Common myeloid progenitor, CD34-positive (primary cell): ENCODE measurements around the gene GPR18.

ENCODE experiments used
- CTCF ChIA-PET: fragments of 350-600 bp; sonication (Branson Sonifier 250); formaldehyde crosslinking; loops from one replicate; lab custom pipeline; 2021; ENCODE audit warnings: antibody characterized with exemption; lab: Charles Lee
- POLR2A ChIA-PET: fragments of 350-600 bp; sonication (Branson Sonifier 250); formaldehyde crosslinking; loops from one replicate; lab custom pipeline; 2021; ENCODE audit warnings: antibody characterized with exemption; lab: Charles Lee
- DNase-seq, 3 donors: peaks; one replicate each; pipeline versions ENCODE4 v3.0.0 to v3.0.0-alpha.2; 2013
- H3K27ac ChIP-seq, 2 experiments: 1 replicate in 1 of 2; 2 replicates in 1 of 2; pipeline ENCODE4 v1.7.0; 2013; ENCODE audit warnings: inconsistent platforms in 2 of 2, low read length in 2 of 2, mild to moderate bottlenecking in 2 of 2, low read depth in 1 of 2, moderate library complexity in 1 of 2; ENCODE audit not compliant: severe bottlenecking in 2 of 2, insufficient read depth in 1 of 2, poor library complexity in 1 of 2
- H3K27me3 ChIP-seq, 5 experiments: replicated peaks in 2 of 5; 1 replicate in 3 of 5; 2 replicates in 2 of 5; pipeline versions ENCODE4 v1.6.1 to v1.7.0; 2013; ENCODE audit warnings: low read length in 4 of 5, mild to moderate bottlenecking in 2 of 5, moderate library complexity in 2 of 5, inconsistent platforms in 1 of 5; ENCODE audit not compliant: insufficient read depth in 5 of 5, control insufficient read depth in 4 of 5
- H3K36me3 ChIP-seq, 4 experiments: 1 replicate in 2 of 4; 2 replicates in 2 of 4; pipeline versions ENCODE4 v1.6.1 to v1.7.0; 2013; ENCODE audit warnings: low read length in 3 of 4, control low read depth in 1 of 4, mild to moderate bottlenecking in 1 of 4; ENCODE audit not compliant: control insufficient read depth in 4 of 4, insufficient read depth in 4 of 4
- H3K4me1 ChIP-seq, 4 experiments: 1 replicate in 3 of 4; 2 replicates in 1 of 4; pipeline versions ENCODE4 v1.6.1 to v1.7.1; 2013; ENCODE audit warnings: low read length in 3 of 4, mild to moderate bottlenecking in 3 of 4, control low read depth in 1 of 4, inconsistent platforms in 1 of 4, moderate library complexity in 1 of 4; ENCODE audit not compliant: control insufficient read depth in 4 of 4, insufficient read depth in 4 of 4; ENCODE audit errors: control extremely low read depth in 1 of 4
- H3K4me3 ChIP-seq, 7 experiments: 1 replicate in 4 of 7; 2 replicates in 3 of 7; pipeline versions ENCODE4 v1.5.1 to v1.7.0; 2013; ENCODE audit warnings: mild to moderate bottlenecking in 7 of 7, low read length in 6 of 7, moderate library complexity in 6 of 7, inconsistent platforms in 2 of 7, low read depth in 2 of 7, control low read depth in 1 of 7; ENCODE audit not compliant: insufficient read depth in 4 of 7, control insufficient read depth in 1 of 7; ENCODE audit errors: extremely low read depth in 1 of 7
- H3K9me3 ChIP-seq, 5 experiments: 1 replicate in 4 of 5; 2 replicates in 1 of 5; pipeline versions ENCODE4 v1.6.1 to v1.7.1; 2013; ENCODE audit warnings: low read length in 4 of 5, mild to moderate bottlenecking in 2 of 5, inconsistent platforms in 1 of 5, low read depth in 1 of 5, moderate library complexity in 1 of 5; ENCODE audit not compliant: control insufficient read depth in 4 of 5, insufficient read depth in 2 of 5; ENCODE audit errors: control extremely low read depth in 1 of 5
- WGBS: methylation state at CpG from one replicate; pipeline ENCODE4 v1.1.5; 2013; ENCODE audit not compliant: insufficient coverage; 5-methylcytosine and 5-hydroxymethylcytosine counted together

GPR18 gene

DNA sequence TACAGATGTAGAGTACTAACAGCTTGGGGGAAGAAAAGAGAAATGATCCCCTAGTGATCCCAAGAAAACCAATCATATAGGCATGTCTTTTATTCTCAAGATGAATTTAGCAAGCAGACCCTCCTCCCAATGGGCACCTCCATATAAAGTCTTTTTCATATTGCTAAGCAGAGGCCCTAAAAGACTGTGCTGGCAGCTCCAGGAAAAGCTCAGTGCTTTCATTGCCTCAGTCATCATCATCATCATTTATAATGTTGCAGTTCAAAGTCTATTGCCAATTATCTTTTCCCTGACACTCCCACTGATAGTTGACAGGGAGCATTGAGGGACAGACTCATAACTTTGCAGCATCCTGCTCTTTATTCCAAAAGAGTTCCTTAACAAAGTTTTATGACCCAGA lies 36.0 kb upstream of the GPR18 start:
- no peaks in the 10 kb centered on the region for H3K9me3 ChIP-seq
- DNase-seq, result no peak
- no peaks in the 10 kb centered on the region for H3K27me3 ChIP-seq
- CTCF ChIA-PET, result interaction anchor here (1.2 to 3.1 kb wide), 4 partner anchors 14 to 118 kb away, joined by 3 to 13 read pairs (median 6); partner anchors contain the start of gene GPR183
- peaks cover 12 to 29% (median 17%) of the 10 kb centered on the region in 4 experiments for H3K36me3 ChIP-seq
- H3K4me1 ChIP-seq, result peaks cover 0 to 20% (median 9%) of the 10 kb centered on the region in 4 experiments
- no peak overlapping the region for H3K27ac ChIP-seq
- no peak overlapping the region for H3K4me3 ChIP-seq
- POLR2A ChIA-PET, result no interaction called here

DNA sequence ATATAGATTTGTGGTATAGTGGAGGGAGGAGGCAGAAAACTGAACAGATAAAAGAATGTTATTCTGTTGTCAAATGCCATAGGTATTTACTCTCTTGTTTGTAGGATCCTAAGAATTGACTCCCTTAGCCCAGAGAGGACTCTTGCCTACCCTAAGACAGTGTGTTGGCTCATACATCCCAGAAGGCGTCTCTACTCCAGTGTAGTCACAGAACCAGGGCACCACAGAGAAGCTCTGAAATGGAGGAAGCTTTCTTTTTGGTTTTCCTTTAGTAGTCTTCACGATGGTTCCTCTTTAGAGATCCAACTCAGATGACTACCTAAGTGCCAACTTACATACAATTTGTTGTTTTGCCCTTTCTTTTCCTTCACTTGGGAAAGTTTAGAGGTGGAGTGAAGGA lies 35.0 kb upstream of the GPR18 start:
- Histone ChIP-seq H3K4me1 (peaks cover 3 to 28% (median 13%) of the 10 kb centered on the region in 4 experiments), H3K36me3 (peaks cover 12 to 29% (median 17%) of the 10 kb centered on the region in 4 experiments), H3K27ac (peak overlapping the region in 1 of 2 experiments; percentile 27), H3K9me3 (no peaks in the 10 kb centered on the region), H3K4me3 (no peak overlapping the region), H3K27me3 (no peaks in the 10 kb centered on the region)
- CTCF ChIA-PET, result interaction anchor here (1.0 to 3.1 kb wide), 7 partner anchors 8 to 59 kb away, joined by 3 to 13 read pairs (median 4); partner anchors contain the start of gene GPR183
- POLR2A ChIA-PET, result no interaction called here
- DNase-seq, result peak in 2 of 3 donors; percentile 44 to 46
- no CpG with 5 or more reads among the region's 2 CpGs for WGBS

- ChIA-PET POLR2A (no interaction called here), CTCF (no interaction called here)
- no peaks in the 10 kb centered on the region for H3K27me3 ChIP-seq
- H3K4me3 ChIP-seq, result no peak overlapping the region
- H3K36me3 ChIP-seq, result peaks cover 11 to 31% (median 18%) of the 10 kb centered on the region in 4 experiments
- 100% methylated on average over 3 of the region's 3 CpGs for WGBS
- no peak for DNase-seq
- H3K4me1 ChIP-seq, result peaks cover 4 to 39% (median 11%) of the 10 kb centered on the region in 4 experiments
- no peaks in the 10 kb centered on the region for H3K9me3 ChIP-seq
- no peak overlapping the region for H3K27ac ChIP-seq
These were observed 32.7 kb upstream of the GPR18 start for GRCh38 chr13:99290894-99291293.

DNA sequence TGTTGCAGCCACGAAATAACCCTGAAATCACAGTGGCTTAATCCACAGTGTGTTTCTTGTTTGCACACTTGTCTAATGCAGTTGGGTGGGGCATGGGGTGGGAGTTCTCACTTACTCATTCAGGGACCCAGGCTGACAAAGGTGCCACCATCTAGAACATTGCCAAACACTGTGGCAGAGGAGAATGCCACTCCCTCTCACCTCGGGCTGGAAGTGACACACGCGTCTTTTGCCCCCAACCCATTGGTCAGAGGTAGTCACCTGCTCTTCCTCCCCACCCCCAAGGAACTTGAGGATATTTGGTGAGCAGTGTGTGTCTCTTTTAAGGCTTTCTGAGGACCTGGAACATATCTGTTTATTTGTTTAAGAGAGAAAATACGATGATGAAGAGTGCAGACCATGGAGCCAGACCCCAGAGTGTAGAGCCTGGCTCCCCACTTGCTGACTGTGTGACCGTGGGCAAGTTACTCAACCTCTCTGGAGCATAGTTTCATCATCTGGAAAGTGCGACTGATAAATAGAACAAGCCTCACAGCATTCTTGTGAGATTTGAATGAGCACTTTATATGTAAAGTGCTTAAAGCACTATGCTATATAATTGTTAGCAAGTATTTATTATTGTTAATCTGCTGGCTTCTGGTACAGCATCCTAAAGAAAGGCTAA lies 31.6 kb upstream of the GPR18 start:
- H3K9me3 ChIP-seq, result no peaks in the 10 kb centered on the region
- H3K36me3 ChIP-seq, result peaks cover 5 to 20% (median 13%) of the 10 kb centered on the region in 4 experiments
- H3K4me1 ChIP-seq, result peaks cover 4 to 46% (median 13%) of the 10 kb centered on the region in 4 experiments
- no peaks in the 10 kb centered on the region for H3K27me3 ChIP-seq
- 100% methylated on average over 4 of the region's 7 CpGs for WGBS
- H3K27ac ChIP-seq, result no peak overlapping the region
- POLR2A ChIA-PET, result no interaction called here
- no peak for DNase-seq
- CTCF ChIA-PET, result interaction anchor here (1.4 kb wide), 2 partner anchors 10 to 144 kb away, joined by 3 to 5 read pairs; no protein-coding TSS in a partner anchor
- no peak overlapping the region for H3K4me3 ChIP-seq

- no peak overlapping the region for H3K4me3 ChIP-seq
- H3K9me3 ChIP-seq, result no peaks in the 10 kb centered on the region
- H3K36me3 ChIP-seq, result peaks cover 5 to 19% (median 13%) of the 10 kb centered on the region in 4 experiments
- CTCF ChIA-PET, result interaction anchor here (1.0 to 1.4 kb wide), 3 partner anchors 11 to 145 kb away, joined by 3 to 5 read pairs (median 4); no protein-coding TSS in a partner anchor
- H3K27me3 ChIP-seq, result no peaks in the 10 kb centered on the region
- no peak overlapping the region for H3K27ac ChIP-seq
- H3K4me1 ChIP-seq, result peaks cover 4 to 50% (median 15%) of the 10 kb centered on the region in 4 experiments
- no peak for DNase-seq
- POLR2A ChIA-PET, result no interaction called here
- WGBS, result 100% methylated on average over 1 of the region's 2 CpGs
These were observed 31.1 kb upstream of the GPR18 start for GRCh38 chr13:99289271-99289670.

GRCh38 chr13:99288089-99288488 lies 29.9 kb upstream of the GPR18 start:
- Histone ChIP-seq H3K36me3 (peaks cover 5 to 14% (median 11%) of the 10 kb centered on the region in 4 experiments), H3K27ac (no peak overlapping the region), H3K4me3 (peak overlapping the region in 1 of 7 experiments; percentile 21), H3K27me3 (no peaks in the 10 kb centered on the region), H3K4me1 (peaks cover 4 to 51% (median 19%) of the 10 kb centered on the region in 4 experiments), H3K9me3 (no peaks in the 10 kb centered on the region)
- CTCF ChIA-PET, result interaction anchor here (1.0 to 1.6 kb wide), 5 partner anchors 12 to 146 kb away, joined by 3 to 5 read pairs (median 3); partner anchors contain the start of gene GPR183
- POLR2A ChIA-PET, result no interaction called here
- 0% methylated on average over 1 of the region's 2 CpGs for WGBS
- DNase-seq, result peak in 2 of 3 donors; percentile 61 to 72

GRCh38 chr13:99287551-99287950 lies 29.4 kb upstream of the GPR18 start:
- H3K27me3 ChIP-seq, result no peaks in the 10 kb centered on the region
- 100% methylated on average over 1 of the region's 4 CpGs for WGBS
- peaks cover 5 to 13% (median 6%) of the 10 kb centered on the region in 4 experiments for H3K36me3 ChIP-seq
- no peak overlapping the region for H3K27ac ChIP-seq
- ChIA-PET CTCF (interaction anchor here (1.6 kb wide), 1 partner anchor 19 kb away, joined by 3 read pairs; the partner anchor contains the start of gene GPR183), POLR2A (no interaction called here)
- no peak overlapping the region for H3K4me3 ChIP-seq
- no peak for DNase-seq
- peaks cover 4 to 53% (median 24%) of the 10 kb centered on the region in 4 experiments for H3K4me1 ChIP-seq
- no peaks in the 10 kb centered on the region for H3K9me3 ChIP-seq
